Breast epithelium (tissue), 4 donors: ENCODE measurements around the gene TDRD15. TPM values are rescaled to one million over a fixed set of nuclear protein-coding genes. Genes with fewer than 3 reads are reported as not detected.

Experiments
- DNase-seq, 2 donors: peaks; one replicate each; pipeline ENCODE4 v3.0.0-alpha.2; 2019; ENCODE audit warnings: low spot score in 2 of 2
- H3K27ac ChIP-seq, 2 donors: fragments of 200-600 bp; sonication (generic) in 1 of 2; one replicate each; pipeline ENCODE4 v1.5.1; 2016 to 2019; ENCODE audit warnings: mild to moderate bottlenecking in 1 of 2
- H3K27me3 ChIP-seq, 2 donors: fragments of 200-600 bp; sonication (generic) in 1 of 2; one replicate each; pipeline versions ENCODE4 v1.5.1 to v1.6.0; 2017 to 2019; ENCODE audit warnings: control low read depth in 1 of 2, mild to moderate bottlenecking in 1 of 2
- H3K36me3 ChIP-seq: fragments of 200-600 bp; one replicate; pipeline ENCODE4 v1.5.1; 2019
- H3K4me1 ChIP-seq, 2 donors: fragments of 200-600 bp; sonication (generic); one replicate each; pipeline ENCODE4 v1.5.1; 2016 to 2019; ENCODE audit warnings: control low read depth in 1 of 2
- H3K4me3 ChIP-seq, 3 donors: fragments of 200-600 bp; sonication (generic); 1 replicate in 2 of 3; 2 replicates in 1 of 3; pipeline ENCODE4 v1.5.1; 2016 to 2019; ENCODE audit warnings: mild to moderate bottlenecking in 3 of 3, moderate library complexity in 2 of 3
- H3K9me3 ChIP-seq, 2 donors: fragments of 200-600 bp; sonication (generic) in 1 of 2; one replicate each; pipeline ENCODE4 v1.5.1; 2016 to 2019; ENCODE audit warnings: control low read depth in 1 of 2
- POLR2A ChIP-seq: fragments of 450-650 bp; IDR thresholded peaks from one replicate; pipeline ENCODE4 v1.6.1; 2016; ENCODE audit warnings: antibody characterized with exemption, mild to moderate bottlenecking, moderate library complexity
- POLR2AphosphoS5 ChIP-seq, 3 donors: sonication (generic); formaldehyde crosslinking; IDR thresholded peaks; one replicate each; pipeline ENCODE4 v1.6.1; 2017; ENCODE audit warnings: antibody characterized with exemption in 3 of 3
- intact Hi-C: fragments of 100-400 bp; cut with DNase I; formaldehyde crosslinking; loops from one replicate; pipeline ENCODE4 v1.15.1; 2023; ENCODE audit warnings: low total_unique reads
- total RNA-seq, 3 donors: library from RNA; depleted of rRNA; stranded (reverse); fragments of >200 nt; gene quantifications; one replicate each; pipeline ENCODE4 v1.1.0, GENCODE V29; 2016
- TF ChIP-seq, protein P1 (sequence below), 3 donors: fragments of 450-650 bp; IDR thresholded peaks; one replicate each; pipeline ENCODE4 v1.5.1; 2016 to 2017; ENCODE audit warnings: antibody characterized with exemption in 3 of 3, mild to moderate bottlenecking in 3 of 3, moderate library complexity in 3 of 3

Gene TDRD15
- total RNA-seq, 3 donors from 2014 or later: 0.59 TPM; not detected in 2

DNA sequence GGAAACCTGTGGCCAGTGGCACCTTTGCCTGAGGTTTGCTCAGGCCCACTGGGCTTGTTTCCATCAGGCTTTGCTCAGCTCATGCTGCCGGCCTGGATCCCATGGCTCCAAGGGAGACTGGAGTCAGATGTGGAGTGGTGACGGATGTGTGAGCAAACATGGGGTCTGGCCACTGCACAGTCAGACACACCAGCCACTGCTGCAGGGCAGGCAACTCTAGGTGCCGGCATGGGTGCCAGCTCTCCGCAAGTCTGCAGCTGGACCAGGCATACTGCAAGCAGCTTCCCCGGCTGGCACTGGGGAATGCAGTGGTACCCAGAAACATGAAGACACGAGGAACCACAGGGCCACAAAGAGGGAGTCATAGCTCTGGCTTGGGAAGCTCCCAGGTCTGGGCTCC, 37.4 kb downstream of the TDRD15 start:
- TF ChIP-seq, protein P1, sequence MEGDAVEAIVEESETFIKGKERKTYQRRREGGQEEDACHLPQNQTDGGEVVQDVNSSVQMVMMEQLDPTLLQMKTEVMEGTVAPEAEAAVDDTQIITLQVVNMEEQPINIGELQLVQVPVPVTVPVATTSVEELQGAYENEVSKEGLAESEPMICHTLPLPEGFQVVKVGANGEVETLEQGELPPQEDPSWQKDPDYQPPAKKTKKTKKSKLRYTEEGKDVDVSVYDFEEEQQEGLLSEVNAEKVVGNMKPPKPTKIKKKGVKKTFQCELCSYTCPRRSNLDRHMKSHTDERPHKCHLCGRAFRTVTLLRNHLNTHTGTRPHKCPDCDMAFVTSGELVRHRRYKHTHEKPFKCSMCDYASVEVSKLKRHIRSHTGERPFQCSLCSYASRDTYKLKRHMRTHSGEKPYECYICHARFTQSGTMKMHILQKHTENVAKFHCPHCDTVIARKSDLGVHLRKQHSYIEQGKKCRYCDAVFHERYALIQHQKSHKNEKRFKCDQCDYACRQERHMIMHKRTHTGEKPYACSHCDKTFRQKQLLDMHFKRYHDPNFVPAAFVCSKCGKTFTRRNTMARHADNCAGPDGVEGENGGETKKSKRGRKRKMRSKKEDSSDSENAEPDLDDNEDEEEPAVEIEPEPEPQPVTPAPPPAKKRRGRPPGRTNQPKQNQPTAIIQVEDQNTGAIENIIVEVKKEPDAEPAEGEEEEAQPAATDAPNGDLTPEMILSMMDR (IDR thresholded peaks at IDR 0.05): no peak
- no peak for TF ChIP-seq POLR2AphosphoS5 (IDR thresholded peaks at IDR 0.05)
- TF ChIP-seq POLR2A: no peak
- intact Hi-C loops: no loop called here
- DNase-seq: no peak
- H3K4me1 ChIP-seq: no peaks in the 10 kb centered on the region
- no peaks in the 10 kb centered on the region for H3K36me3 ChIP-seq
- H3K9me3 ChIP-seq: no peaks in the 10 kb centered on the region
- H3K4me3 ChIP-seq: no peak overlapping the region
- no peaks in the 10 kb centered on the region for H3K27me3 ChIP-seq
- H3K27ac ChIP-seq: no peak overlapping the region

DNA sequence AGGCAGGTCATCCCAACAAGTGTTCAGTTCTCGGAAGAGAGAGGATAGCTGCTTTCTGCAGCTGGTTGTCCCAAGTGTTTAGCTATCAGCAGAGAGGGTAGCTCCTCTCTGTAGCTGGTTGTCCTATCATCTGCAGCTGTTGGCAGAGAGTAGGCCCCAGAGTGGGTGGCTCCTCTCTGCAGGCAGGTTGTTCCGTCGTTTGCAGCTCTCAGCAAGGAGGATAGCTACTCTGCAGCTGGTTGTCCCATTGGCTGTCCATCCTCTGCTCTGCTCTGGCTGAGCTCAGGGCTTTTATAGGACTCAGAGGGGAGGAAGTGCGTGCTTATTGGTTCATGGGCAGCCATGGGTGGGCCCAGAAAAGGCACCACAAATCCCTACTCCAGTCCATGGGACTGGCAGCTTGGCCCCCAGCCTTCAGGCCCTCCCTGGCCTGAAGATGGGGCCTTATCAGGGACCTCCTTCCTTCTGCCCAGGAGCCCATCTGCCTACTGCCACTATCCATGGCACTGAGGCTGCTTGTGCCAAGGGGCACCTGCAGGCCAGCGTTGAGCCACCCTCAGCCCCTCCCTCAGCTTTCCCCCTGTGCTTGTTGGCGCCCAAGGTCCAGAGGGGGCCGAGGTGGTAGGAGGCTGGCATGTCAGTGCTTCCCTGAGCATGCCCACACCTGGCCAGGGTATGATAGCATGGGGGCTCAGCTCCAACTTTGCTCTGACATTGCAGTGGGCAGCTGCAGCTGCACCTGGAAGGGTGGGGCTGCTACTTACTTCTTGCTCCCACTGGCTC, 38.3 kb downstream of the TDRD15 start:
- H3K36me3 ChIP-seq: no peaks in the 10 kb centered on the region

GRCh38 chr2:21162615-21162878, 38.8 kb downstream of the TDRD15 start:
- Histone ChIP-seq H3K9me3 (no peaks in the 10 kb centered on the region), H3K27ac (no peak overlapping the region), H3K4me3 (no peak overlapping the region), H3K27me3 (no peaks in the 10 kb centered on the region), H3K4me1 (no peaks in the 10 kb centered on the region), H3K36me3 (no peaks in the 10 kb centered on the region)
- DNase-seq: no peak
- TF ChIP-seq, protein P1 (IDR thresholded peaks at IDR 0.05): no peak
- TF ChIP-seq POLR2A (no peak), POLR2AphosphoS5 (IDR thresholded peaks at IDR 0.05) (no peak)
- intact Hi-C loops: no loop called here

More for the DNA sequence above, 38.3 kb downstream of the TDRD15 start:
- no peaks in the 10 kb centered on the region for H3K4me1 ChIP-seq
- intact Hi-C loops: no loop called here
- no peak overlapping the region for H3K4me3 ChIP-seq
- no peak overlapping the region for H3K27ac ChIP-seq
- H3K9me3 ChIP-seq: no peaks in the 10 kb centered on the region
- H3K27me3 ChIP-seq: no peaks in the 10 kb centered on the region
- TF ChIP-seq POLR2AphosphoS5 (IDR thresholded peaks at IDR 0.05) (no peak), POLR2A (no peak)
- TF ChIP-seq, protein P1 (IDR thresholded peaks at IDR 0.05): no peak
- DNase-seq: no peak

- intact Hi-C loops: no loop called here
- no peak for TF ChIP-seq POLR2AphosphoS5 (IDR thresholded peaks at IDR 0.05)
- TF ChIP-seq, protein P1 (IDR thresholded peaks at IDR 0.05): no peak
- no peak for TF ChIP-seq POLR2A
- Histone ChIP-seq H3K4me3 (no peak overlapping the region), H3K36me3 (no peaks in the 10 kb centered on the region), H3K4me1 (no peaks in the 10 kb centered on the region), H3K27ac (no peak overlapping the region), H3K9me3 (no peaks in the 10 kb centered on the region), H3K27me3 (no peaks in the 10 kb centered on the region)
- no peak for DNase-seq
These were observed 39.4 kb downstream of the TDRD15 start for GRCh38 chr2:21163213-21163612.

- no peaks in the 10 kb centered on the region for H3K27me3 ChIP-seq
- intact Hi-C loops: no loop called here
- no peaks in the 10 kb centered on the region for H3K36me3 ChIP-seq
- H3K4me1 ChIP-seq: no peaks in the 10 kb centered on the region
- TF ChIP-seq, protein P1 (IDR thresholded peaks at IDR 0.05): no peak
- TF ChIP-seq POLR2A (no peak), POLR2AphosphoS5 (IDR thresholded peaks at IDR 0.05) (no peak)
- H3K27ac ChIP-seq: no peak overlapping the region
- H3K4me3 ChIP-seq: no peak overlapping the region
- DNase-seq: no peak
- H3K9me3 ChIP-seq: no peaks in the 10 kb centered on the region
These were observed 41.6 kb downstream of the TDRD15 start for GRCh38 chr2:21165350-21165749.
